IPS DF 4.7 (cell line): ENCODE data around the gene RIPK1.

ENCODE experiments used
- DNase-seq: peaks from one replicate; pipeline ENCODE4 v3.0.0-alpha.2; 2013; ENCODE audit warnings: low spot score; ENCODE audit errors: extremely low read depth

Gene RIPK1

DNA sequence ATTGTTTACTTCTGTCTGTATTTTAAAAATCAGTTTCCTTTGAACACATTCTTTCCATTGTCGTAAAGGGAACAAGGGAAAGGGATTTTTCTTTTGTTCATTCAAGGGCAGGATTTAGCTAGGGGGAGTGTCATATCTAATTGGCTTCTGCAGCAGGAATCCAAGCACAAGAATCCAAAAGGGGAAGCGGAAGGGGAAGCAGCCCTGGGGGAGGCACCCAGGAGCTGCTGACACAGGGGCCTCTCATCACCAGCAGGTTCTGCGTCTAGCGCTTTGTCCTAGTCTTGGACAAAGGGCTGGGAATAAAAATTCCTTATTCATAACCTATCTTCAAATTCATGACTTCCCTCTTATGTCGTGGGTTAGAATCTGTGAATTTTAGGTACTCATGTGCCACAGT is 13.7 kb downstream of the RIPK1 start:
- DNase-seq, result no peak

DNA sequence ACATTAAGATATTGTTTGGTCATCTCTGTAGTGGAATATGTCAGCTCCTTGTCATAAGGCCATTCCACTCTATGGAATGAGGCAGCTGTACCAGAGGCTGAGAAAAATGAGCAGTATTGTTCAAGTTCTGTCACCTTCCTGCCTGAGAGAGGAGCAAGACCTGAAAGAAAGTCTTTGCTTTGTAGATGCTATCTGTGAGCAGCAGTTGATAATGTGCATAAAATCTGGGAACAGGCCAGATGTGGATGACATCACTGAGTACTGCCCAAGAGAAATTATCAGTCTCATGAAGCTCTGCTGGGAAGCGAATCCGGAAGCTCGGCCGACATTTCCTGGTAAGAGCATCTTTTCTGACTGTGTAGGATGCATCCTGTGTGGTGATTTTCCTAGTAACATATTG is 16.8 kb downstream of the RIPK1 start:
- DNase-seq, result no peak

DNA sequence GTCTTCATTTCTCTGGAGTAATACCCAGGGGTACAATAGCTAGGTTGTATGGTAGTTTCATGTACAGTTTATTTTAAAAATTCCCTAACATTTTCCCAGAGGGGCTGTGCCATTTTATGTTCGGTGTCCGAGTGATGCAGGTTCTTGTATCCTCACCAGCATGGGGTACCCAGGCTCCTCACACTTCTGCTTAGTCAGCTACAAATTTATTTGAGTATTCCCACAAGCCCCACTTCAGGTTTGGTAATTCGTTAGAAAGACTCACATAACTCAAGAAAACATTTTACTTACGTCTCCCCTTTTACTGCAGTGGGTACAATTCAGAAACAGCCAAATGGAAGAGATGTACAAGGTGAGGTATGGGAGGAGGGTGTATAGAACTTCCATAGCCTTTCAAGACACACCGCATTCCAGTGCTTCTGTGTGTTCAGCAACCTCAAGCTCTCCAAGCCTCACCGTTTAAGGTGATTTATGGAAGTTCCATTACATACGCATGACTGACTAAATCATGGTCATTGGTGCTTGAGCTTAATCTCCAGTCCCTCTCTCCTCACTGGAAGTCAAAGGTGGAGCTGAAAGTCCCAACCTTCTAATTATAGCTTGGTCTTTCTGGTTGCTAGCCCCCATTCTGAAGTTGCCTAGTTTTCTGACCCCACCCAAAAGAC is 18.1 kb downstream of the RIPK1 start:
- DNase-seq, result no peak

DNA sequence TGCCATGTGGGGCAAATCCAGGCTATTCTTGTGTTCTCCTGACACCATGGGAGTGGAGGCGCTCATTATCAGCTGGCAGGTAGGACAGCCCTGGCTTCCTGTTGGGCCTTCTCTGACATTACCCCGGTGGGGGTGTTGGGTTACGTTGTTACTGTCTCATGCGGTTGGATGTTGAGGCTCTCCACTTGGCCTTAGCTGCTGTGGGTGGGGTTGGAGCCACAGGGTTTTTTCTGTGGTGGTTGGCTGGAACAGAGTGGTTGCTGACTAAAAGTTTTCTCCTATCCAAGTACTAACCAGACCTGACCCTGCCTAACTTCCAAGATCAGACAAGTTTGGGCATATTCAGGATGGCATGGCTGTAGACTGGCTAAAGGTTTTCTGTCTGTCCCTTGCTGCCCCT is 20.2 kb downstream of the RIPK1 start:
- no peak for DNase-seq

DNA sequence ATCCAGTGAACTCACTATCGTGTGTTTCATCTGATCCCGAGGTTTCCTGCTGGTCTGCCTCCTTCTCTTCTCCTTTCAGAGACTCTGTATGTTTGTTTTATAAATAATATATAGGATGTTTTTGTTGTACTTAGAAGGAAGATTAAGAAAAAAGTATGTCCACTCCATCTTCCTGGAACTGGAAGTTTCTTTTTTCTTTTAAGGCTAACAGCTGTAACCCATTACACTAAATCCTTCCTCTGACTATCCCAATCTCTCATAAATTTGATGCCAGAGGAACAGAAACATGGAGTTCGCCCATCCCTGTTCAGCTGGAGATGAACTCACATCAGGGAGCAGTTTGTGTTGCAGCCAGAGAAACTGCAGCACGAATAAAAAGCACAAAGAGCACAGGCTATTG is 20.7 kb downstream of the RIPK1 start:
- no peak for DNase-seq

DNA sequence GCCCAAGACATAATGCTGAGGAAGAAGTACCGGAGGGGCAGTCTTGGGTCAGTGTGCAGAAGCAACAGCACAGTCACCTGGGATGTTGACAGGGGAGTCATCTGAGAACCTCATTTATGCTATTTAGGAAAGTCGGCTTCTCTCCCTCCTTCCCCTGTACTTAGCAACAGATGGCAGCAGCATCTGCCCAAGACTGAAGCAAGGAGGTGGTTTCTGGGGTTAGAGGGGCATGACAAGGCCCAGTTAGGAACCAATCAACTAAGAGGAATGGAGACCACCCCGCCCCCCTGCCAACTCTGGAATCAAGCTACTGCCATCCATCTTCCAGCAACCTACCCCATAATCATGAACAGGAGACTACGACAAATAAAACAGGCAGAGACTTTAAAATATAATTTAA is 21.7 kb downstream of the RIPK1 start:
- no peak for DNase-seq

DNA sequence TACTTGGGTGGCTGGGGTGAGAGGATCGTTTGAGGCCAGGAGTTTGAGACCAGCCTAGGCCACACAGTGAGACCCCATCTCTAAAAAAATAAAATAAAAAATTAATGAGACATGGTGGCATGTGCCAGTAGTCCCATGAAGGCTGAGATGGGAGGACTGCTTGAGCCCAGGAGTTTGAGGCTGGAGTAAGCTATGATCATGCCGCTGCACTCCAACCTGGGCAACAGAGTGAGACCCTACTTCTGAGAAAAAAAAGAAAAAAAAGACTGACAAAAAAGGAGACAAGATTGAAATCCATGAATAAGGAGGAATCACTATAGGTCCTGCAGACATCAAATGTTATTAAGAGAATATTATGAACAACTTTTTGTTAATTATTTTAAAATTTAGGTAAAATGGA is 26.5 kb downstream of the RIPK1 start:
- no peak for DNase-seq

DNA sequence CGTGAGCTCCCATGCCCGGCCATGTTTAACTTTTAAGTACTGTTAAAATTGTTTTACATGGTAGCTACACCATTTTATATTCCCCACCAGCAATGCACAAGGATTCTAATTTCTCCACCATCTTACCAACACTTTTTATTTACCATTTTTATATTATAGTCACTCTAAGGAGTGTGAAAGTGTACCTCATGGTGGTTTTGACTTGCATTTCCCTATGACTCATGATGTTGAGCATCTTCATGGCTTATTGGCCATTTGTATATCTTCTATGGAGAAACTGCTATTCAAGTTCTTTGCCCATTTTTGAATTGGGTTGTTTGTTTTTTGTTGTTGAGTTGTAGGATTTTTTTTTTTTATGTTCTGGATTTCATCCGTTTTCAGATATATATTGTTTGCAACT is 34.6 kb downstream of the RIPK1 start:
- DNase-seq, result no peak

DNA sequence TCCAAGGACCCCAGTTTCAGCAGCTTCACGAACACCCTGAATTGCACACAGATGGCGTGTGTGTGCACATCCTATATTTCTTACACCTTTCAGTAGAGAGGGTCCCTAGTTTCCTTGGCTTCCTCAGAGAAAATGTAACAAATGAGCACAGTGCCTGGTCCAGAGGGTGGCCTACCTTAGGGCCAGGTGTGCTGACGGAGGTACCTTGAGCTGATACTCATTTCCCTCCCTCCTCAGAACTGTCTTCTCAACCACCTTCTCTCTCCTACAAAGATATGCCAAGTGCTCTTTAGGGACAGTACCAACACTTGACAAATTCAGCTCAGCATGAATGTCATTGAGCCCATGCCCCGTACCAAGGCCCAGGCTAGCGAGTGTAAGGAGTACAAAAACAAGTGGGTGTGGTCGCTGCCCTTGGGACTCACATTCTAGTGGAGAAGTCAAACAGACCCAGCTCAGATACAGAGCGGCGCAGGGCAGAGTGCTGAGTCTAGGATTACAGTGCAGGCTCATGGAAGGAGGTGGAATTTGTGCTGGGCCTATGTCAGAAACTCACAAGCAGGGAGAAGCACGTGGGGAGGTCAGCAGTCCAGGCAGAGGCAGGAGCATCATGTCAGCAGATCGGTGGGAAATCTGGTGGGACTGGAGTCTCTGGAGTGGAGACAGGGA is 40.6 kb downstream of the RIPK1 start:
- DNase-seq, result no peak

DNA sequence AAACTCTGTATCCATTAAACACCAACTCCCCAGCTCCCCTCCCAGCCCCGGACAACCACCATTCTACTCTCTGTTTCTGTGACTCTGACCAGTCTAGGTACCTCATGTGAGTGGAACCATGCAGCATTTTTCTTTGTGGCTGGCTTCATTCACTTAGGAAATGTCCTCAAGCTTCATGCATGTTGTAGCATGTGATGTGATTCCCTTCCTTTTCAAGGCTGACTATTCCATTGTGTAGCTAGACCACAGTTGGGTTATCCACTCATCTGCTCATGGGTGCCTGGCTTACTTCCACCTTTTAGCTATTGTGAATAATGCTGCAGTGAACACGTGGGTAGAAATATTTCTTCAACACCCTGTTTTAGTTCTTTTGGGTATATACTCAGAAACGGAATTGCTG is 41.5 kb downstream of the RIPK1 start:
- no peak for DNase-seq

DNA sequence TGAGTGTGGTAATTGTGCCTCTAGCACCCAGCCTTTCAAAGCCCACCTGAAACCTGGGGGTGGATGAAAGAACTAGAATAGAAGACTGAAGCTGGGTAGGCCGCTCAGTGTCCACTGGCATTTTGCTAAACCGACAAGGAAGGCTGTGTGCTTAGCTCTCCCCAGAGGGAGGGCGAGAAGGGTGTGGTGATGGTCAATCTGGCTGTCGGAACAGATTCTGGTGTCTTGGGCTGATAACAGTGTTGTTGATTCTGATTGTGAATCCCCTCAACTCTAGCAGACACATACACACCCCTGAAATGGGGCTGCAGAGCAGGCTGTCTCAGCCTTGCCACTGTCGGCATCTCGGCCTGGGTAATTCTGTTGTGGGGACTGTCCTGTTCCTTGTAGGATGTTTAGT is 46.1 kb downstream of the RIPK1 start:
- DNase-seq, result no peak

DNA sequence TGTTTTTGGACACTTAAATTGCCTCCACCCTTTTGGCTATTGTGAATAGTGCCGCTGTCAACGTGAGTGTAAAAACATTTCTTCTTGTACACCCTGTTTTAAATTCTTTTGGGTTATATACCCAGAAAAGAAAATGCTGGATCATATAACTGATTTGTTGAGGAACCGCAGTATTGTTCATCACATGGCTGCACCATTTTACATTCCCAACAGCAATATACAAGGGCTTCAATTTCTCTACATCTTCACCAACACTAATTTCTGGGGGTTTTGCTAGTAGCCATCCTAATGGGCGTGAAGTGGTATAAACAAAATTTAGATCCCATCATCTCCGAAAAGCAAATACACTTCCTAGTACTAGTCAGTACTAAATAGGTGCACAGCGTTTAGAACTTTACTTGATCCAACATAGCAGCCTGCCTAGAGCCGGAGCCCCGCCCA is 49.6 kb downstream of the RIPK1 start:
- DNase-seq, result peak; percentile 33

DNA sequence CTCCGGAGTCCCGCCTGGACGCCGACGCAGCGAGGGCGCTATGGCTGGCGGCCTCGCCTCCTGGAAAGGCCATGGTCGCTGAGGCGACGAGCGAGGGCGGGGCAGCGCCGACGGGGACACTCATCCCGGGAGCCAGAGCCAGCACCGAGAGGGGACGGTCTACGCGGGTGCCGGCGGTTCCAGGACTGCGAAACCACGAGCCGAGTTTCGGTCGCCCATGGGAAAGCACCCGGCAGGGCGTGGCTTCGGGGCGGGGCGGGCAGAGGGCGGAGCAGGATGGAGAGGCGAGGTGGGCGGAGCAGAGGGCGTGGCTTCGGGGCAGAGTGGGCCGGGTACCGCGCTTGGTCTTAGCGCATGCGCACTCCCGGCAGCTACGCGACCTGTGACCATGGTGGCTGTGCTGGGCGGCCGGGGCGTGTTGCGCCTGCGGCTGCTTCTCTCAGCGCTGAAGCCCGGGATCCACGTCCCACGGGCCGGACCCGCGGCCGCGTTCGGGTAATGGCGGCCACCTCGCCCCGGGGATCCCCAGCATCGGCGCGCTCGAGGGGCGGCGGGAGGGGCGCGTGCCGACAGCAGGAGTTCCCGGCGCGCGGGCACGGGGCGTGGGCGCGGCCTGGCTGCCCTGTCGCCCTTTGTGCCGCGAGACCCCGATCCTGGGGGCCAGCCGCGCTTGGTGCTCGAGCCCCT is 50.2 kb downstream of the RIPK1 start, which contains the start of gene BPHL:
Gene BPHL (plus strand): TSS at position 359 of the 687 bp plus-strand sequence. CDS start 30 bp downstream, at position 389.
- DNase-seq, result peak; percentile 58

DNA sequence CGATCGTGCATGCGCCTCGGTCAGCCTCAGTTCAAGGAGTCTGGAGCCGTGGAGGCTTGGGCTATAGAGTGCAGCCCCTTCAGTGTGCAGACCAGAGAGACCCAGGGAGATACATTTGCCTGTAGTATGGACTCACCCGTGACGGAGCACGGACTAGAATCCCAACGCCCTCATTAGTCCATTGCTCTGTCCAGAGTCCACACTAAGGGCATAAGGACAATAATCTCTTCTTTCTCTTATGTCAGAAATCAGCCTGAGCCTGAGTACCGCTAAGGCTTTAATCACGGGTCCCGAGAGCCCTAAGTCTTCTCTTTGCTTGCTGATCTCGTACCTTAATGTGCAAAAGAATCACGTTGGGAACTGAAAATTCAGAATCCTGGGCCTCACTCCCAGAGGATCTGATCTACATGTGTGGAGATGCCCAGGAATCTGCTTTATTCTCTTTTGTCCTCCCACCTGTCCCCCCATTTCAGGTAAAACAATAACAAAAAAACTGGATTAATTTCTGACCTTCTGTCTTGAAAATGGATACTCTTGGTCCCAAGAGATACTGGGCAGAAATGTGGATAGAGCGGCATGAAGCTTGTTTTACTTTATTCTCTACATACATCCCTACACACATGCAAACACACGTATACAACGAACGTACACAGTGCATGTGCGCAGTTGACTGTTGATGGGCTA is 50.9 kb downstream of the RIPK1 start:
- DNase-seq, result no peak

DNA sequence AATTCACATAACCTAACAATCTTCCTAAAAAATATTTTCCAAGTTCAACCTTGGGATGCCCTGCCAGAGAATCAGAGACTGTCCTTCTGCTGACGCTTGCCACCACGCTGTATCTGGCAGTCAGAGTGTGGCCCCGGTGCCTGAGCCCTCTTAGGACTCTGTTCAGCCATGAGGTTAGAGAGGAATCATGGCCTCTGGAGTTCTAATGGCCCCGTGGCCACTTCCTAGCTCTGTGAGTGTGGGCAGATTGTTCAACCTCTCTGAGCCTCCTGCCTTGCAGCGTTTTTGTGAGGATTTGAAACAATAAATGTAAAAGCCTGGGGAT is 52.4 kb downstream of the RIPK1 start:
- DNase-seq, result no peak

DNA sequence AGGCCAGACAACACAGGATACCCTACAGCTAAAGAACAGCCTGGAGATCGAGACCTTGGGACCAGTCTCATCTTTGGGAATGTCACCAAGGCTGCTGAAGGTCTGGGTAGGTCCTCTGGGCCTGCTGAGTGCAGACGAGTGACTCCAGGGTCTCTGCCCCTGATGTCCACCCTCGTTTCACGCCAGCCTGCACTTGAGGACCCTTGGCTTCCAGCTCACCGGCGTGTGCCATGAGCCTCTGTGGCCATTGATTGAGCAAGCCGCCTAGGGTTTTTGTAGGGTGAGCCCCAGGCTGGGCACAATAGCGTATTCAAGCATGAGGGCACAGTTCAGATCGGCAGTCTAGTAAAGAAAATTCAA is 54.5 kb downstream of the RIPK1 start:
- no peak for DNase-seq

DNA sequence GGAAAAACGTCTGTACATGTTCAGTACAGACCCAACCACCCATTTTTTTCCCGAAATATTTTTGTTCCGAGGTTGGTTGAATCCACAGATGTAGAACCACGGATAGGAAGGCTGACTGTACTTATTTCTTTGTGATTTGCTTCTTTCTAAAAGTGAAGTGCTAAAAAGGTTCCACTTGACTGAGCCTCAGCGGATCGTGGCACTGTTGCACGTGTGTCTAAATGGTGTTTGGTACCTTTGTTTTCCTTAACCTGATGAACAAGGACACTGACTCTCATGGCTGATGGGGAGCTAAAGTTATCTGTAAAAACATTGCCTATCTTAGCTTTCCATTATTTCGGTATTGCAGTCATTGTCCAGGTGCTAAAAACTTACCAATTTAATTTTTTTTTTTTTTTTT is 56.4 kb downstream of the RIPK1 start:
- no peak for DNase-seq

DNA sequence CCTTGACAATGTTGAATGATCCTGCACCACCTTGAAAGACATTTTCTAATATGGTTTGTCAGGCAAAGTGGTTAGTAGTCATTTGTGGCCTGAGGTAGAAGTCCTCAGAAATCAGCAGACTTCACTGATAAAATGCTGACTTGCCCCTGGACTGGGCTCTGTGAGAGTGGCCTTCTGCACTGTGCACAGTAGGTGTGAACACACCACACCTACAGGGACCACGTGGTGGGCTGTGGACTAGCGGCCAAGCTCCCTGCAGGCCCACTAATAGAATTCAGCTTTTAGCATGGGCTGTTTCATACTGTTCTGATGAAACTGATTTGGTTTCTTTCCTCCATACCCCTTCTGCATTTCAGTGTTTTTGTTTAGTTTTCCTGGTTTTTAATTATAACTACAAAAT is 57.5 kb downstream of the RIPK1 start:
- DNase-seq, result no peak

DNA sequence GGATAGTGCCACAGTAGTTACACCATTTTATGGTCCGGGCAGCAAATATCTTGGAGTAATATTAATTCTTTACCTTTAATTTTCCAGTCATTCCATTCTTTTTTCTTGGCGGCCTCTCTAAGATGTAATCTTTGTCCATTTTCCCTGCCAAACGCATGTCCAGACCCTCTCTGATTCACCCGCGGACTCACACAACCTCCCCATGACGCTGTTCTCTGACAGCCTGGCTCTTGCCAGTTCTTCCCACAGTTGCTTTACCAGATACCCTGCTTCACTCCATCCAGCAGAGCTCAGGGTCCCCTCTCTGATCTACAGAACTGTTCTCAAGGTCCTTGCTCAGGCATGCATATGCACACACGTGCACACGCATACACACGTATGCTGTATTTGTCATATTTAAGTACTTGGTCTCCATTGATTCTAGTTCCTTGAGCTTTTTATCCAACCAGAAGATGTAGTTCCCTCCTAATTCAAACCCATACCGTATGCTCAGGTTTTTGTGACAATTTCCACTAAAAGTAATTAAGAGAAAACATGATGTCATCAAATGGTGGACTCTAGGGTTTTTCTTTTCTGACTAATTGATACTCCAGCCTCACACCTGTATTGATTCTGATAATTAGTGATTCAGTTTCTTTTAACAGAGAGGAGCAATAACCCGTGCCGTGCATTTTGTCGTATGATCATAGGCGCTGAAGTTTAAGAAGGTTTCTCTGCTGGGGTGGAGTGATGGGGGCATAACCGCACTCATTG is 60.2 kb downstream of the RIPK1 start:
- no peak for DNase-seq

DNA sequence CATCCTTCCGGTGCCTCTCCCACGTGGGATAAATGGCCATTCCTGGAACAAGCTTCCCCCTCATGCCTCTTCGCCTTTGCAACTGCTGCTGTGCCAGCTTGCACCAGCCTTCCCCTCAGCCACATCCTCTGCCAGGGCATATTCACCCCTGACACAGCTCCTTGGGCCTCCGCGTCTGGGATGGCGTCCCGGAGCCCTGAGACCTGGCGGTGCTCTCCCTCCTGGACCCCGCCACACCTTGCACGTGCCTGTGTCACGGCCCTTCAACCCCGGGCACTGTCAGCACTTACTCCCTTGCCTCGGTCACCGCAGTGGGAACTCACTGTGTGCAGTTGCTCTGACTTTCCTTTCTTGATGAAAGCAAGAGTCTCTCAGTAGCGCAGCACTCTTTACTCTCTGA is 63.4 kb downstream of the RIPK1 start:
- DNase-seq, result no peak

DNA sequence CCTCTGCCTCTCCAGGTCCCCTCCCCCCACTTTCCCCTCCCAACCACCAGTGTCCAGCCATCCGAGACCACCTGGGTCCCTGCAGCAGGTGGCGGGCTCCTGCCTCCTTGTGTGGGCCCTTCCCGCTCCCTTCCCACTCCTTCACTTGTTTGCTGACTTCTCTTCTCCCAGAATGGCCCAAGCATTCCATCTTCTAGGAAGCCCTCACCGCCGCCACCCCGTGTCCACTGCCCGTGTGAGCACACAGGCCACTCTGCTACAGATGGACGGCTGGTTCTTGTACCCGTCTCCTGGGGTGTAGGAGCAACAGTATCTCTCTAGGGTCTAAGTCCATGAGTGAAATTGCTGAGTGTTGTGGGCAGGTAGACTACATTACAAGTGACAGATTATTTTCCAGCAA is 65.2 kb downstream of the RIPK1 start:
- no peak for DNase-seq
